Right lobe of liver (tissue), 4 donors: ENCODE data around the gene KRTAP5-7.

Experiments used
- CTCF ChIP-seq, 4 donors: fragments of 200-600 bp in 3 of 4; fragments of 450-650 bp in 1 of 4; IDR thresholded peaks; one replicate each; pipeline versions ENCODE4 v1.5.1 to v1.8.0; 2016 to 2022; ENCODE audit warnings: antibody characterized with exemption in 4 of 4, mild to moderate bottlenecking in 2 of 4
- POLR2A ChIP-seq: fragments of 450-650 bp; IDR thresholded peaks from one replicate; pipeline ENCODE4 v1.6.1; 2017; ENCODE audit warnings: antibody characterized with exemption, mild to moderate bottlenecking
- donor health status: DM: no; HTN: no; CAD: no.
- donor health status: DM: no; HTN: no; CAD: no.
- donor health status: DM: no; HTN: yes; CAD: no.

- TF ChIP-seq CTCF (IDR thresholded peaks at IDR 0.05): no peak
- no peak for TF ChIP-seq POLR2A
Measured at GRCh38 chr11:71556018-71556417, 29.0 kb downstream of the KRTAP5-7 start.
